ENCODE measurements around the gene ROBO1.

Gene ROBO1

GRCh38 chr3:79664455-79664854, 103.3 kb downstream of the ROBO1 start:
- no peak for DNase-seq

DNA sequence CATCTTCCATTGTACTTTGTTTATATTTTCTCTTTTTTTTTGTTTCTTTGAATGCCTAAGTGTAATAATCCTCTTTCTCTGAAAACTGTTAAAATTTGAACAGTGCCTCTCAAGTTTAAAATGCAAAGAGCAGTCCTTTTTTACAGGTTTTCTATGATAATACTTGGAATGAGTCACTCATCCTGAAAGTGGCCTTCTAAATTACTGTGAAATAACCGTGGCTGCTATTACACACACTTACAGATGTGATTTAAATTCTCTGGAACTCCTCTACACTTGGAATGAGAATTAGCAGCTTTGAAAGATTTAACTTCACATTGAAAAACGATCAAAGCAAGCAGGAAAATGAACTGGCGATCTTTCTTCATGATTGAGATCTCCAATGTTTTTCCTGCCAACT, 105.9 kb downstream of the ROBO1 start:
- no peak for DNase-seq

- DNase-seq: no peak
These were observed 110.7 kb downstream of the ROBO1 start for GRCh38 chr3:79657076-79657475.

DNA sequence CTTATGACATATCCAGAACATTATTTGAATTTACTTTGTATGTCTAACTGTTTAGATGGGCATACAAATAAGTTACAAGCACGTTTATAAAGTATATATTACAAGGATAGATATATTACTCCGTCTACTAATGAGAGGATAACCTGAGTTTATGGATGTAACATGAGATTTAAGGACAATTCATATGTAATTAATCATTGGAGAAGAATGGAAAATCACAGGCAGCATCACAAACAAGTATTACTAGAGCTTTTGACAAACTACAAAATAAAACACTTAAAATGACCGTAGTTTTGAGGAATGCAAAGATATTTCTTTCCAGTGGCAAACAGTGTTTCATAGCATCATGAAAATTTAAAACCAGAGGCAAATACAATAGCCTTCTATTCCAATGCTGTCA, 113.8 kb downstream of the ROBO1 start:
- DNase-seq: no peak

DNA sequence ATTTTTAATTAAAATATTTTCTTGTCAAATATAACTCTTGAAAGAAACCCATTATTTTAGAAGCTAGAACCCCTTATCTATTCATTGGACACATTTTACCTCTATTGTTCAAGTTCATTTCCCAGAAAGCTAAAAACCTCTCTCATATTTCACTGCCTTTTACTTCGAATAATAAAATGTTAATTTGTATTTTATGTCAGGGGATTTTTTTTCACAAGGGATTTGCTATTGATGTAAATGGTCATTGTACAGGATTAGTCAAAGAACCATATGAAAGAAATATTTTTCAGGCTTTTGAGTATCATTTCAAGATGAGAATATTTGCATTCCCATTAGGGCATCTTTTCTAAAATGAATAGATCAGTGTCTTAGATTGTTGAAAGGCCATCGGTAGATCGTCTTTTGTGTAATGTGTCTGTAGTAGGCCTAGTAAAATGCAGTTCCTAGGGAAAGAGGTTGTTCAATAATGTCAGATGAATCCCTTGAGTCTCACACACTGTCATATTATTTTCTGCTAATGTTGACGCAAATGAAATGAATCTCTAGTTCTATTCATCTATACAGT, 114.5 kb downstream of the ROBO1 start:
- no peak for DNase-seq

GRCh38 chr3:79651536-79652065, 116.2 kb downstream of the ROBO1 start:
- no peak for DNase-seq

- no peak for DNase-seq
These were observed 127.9 kb downstream of the ROBO1 start for GRCh38 chr3:79639855-79640254.

DNA sequence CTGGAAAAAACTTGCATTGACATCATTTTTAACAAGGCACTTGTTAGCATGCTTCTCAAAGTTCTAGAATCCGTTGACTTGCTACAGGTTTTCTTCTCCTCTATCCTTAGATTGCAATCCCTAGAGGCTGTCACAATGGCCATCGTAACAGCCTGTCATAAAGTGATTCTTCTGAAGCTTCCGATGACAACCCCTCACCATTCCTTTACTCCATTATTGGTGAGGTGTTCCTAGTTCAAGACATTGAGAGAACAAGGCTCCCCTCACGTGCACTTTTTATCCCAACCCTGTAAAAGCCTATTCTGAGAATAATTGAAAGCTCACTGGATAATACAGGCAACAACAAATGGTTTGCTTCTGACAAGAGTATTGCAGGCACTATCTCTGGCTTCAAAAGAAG, 131.4 kb downstream of the ROBO1 start:
- DNase-seq: no peak

GRCh38 chr3:79632842-79633241, 135.0 kb downstream of the ROBO1 start:
- no peak for DNase-seq

GRCh38 chr3:79618883-79619282, 148.9 kb downstream of the ROBO1 start:
- DNase-seq: no peak

DNA sequence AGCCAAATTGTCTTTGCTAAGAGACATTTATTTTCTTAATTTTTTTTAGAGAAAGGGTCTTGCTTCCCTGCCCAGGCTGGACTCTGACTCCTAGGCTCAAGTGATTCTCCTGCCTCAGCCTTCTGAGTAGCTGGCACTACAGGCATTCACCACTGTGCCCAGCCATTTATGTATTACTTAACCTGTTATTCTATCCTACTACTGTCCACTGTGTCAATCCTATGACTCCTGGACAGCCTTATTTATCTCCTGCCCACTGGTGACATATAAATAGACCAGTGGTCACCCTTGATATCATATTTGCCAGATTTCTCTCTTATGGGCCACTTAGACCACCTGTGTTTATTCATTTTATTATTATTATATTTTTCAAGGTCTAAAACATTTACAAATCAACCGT, 161.4 kb downstream of the ROBO1 start:
- no peak for DNase-seq

GRCh38 chr3:79604681-79605080, 163.1 kb downstream of the ROBO1 start:
- DNase-seq: no peak

DNA sequence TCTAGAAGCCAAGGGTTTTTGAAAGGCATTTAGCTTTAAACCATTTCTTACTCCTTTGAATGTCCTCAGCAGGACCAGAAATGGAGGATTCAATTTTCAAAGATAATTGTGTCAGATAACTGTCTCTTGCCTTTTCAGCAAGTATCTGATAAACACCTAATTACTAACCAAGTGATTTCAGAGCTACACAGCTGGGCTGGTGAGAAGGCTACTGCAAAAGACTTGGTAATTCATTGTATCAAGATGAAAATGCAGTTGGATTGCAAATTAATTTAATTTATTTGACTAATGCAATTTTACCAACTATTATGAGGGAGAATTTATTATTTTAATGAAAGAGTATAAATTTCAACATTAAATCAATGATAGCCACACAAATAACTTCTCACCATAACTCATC, 165.4 kb downstream of the ROBO1 start:
- no peak for DNase-seq

DNA sequence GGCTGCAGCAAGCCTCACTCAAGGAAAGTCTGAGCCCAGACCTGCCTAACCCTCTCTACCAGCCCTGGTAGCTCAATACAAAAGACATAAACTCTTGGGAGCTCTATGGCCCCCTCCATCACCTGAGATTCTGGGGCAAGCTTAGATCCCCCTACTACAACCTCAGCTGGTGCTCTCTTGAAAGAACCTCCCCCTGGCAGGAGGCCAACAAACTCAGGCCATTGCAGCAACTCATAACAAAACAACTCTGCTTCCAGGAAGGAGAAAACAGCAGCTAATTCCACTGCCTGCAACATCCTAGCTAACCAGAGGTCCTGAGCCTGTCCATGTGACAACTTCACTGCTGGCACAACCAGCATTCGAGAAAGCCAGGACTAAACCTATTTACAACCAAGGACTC, 169.2 kb downstream of the ROBO1 start:
- DNase-seq: no peak

GRCh38 chr3:79597709-79598108, 170.1 kb downstream of the ROBO1 start:
- DNase-seq: no peak

- no peak for DNase-seq
These were observed 180.6 kb downstream of the ROBO1 start for GRCh38 chr3:79587150-79587549.

DNA sequence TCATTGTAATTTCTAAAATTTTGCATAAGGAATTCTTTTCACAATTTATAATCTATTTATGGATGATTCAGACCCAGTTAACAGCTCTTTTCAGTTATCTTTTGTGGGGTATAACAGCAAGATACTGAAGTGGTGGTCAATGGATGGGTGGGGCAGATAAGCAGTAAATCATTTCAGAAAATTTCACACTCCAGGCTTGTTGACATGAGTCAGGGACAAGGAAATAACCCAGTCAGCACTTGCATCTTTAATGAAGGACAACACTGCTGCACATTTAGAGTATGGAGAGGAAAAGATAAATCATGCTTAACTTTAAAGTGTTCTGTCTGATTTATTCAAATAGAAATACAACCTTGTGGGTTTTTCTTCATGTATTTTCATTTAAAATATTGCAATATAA, 181.6 kb downstream of the ROBO1 start:
- no peak for DNase-seq

GRCh38 chr3:79572930-79573329, 194.9 kb downstream of the ROBO1 start:
- no peak for DNase-seq

DNA sequence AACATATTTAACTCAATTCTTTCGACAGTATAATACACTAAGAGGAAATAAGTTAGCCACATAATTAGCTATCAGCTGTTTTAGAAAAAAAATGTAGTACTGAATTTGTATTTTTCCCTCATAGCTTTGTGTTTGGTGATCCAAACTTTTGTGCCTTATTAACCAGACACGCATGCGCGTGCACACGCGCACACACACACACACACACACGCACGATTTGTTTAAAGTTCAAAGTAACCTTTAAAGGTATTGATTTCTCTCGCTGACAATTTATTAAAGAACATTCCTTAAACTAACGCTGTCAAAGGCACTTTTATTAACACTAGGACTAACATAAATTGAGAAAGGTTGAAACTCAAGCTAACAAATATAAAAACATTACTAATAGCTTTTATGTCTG, 198.9 kb downstream of the ROBO1 start:
- DNase-seq: no peak

GRCh38 chr3:79564192-79564591, 203.6 kb downstream of the ROBO1 start:
- DNase-seq: no peak

GRCh38 chr3:79560698-79561097, 207.1 kb downstream of the ROBO1 start:
- no peak for DNase-seq

DNA sequence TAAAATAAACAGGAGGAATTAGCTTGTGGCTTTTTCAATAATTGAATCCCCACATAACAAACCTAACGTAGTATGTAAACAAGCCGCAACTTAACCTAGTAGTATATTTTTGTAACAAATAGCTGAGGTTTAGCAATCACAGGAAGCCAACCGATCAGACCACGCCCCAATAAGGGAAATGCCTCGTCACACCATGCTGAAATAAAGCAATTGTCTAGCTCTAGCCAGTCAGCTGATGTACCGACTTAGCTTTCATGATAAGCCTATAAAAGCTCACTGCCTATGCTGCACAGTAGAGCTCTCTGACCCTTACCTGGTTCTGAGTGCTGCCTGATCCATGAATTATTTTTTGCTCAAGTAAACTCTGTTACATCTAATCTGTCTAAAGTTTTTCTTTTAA, 208.9 kb downstream of the ROBO1 start:
- DNase-seq: no peak

DNA sequence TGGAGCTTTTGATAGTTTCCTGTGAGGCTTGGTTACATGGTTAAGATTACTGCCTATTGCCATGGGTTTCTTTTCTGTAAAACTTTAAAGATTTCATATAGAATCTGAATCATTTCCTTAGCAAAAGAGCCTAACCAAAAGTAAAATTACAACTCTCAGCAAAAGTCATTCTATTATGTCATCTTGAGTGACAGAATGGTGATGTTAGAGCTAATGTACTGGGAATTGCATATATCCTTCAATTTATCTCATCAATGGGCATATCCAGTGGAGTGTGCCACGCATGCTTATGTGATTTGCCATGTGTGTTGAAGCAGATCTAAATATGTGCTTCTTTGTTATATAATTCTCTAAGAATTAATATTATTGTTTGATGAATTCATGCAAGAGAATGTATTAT, 212.1 kb downstream of the ROBO1 start:
- no peak for DNase-seq

GRCh38 chr3:79551997-79552396, 215.8 kb downstream of the ROBO1 start:
- DNase-seq: no peak

- no peak for DNase-seq
These were observed 216.4 kb downstream of the ROBO1 start for GRCh38 chr3:79551321-79551892.
